GM12892 (cell line): ENCODE results near the gene KLC1.
"Not testable (repeated sequence)": the region's sequence is repeated elsewhere in the genome, so short reads cannot be mapped to it uniquely, and the experiment has no call there.

Source experiments
- DNase-seq: peaks from one replicate; pipeline ENCODE4 v3.0.0; 2011; ENCODE audit not compliant: insufficient read length
- FAIRE-seq: peaks from 2 replicates; lab custom pipeline; 2011; peaks lifted over from hg19 to GRCh38; lab: Jason Lieb, UNC
- POLR2A ChIP-seq: IDR thresholded peaks from 2 replicates; pipeline ENCODE4 v1.6.1; 2011; ENCODE audit warnings: low read depth, low read length, control low read depth
- POLR2AphosphoS5 ChIP-seq: IDR thresholded peaks from 2 replicates; pipeline ENCODE4 v1.6.1; 2011; ENCODE audit warnings: low read depth, low read length, control low read depth
- TAF1 ChIP-seq: IDR thresholded peaks from 2 replicates; pipeline ENCODE4 v1.6.1; 2011; ENCODE audit warnings: low read depth, mild to moderate bottlenecking, control low read depth, low read length, borderline replicate concordance

Gene KLC1

GRCh38 chr14:103688906-103689902 lies 60.2 kb downstream of the KLC1 start:
- DNase-seq, result no peak
- TF ChIP-seq TAF1 (no peak), POLR2A (no peak)
- FAIRE-seq, result peak; percentile 21

DNA sequence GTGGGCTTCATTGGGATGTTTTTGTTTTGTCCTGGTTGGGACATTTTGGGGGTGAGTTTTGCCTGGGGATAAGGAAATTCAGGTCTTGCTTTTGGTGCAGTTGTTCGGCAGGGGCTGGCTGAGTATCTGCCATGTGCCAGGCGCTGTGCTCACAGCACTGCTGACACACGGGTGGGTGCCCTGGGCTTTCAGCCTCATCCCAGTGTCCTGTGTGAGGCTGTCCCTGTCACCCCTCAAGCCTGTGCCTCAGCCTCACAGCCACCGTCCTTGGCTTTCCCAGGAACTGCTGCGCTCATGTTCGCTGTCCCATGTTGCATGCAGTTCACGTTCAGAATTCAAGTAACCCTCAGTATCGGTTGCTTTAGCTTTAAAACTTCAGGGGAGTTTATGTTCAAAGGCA lies 61.3 kb downstream of the KLC1 start:
- FAIRE-seq, result peak; percentile 65
- TF ChIP-seq POLR2A, result no peak
- no peak for TF ChIP-seq POLR2AphosphoS5
- TF ChIP-seq TAF1, result no peak
- no peak for DNase-seq

DNA sequence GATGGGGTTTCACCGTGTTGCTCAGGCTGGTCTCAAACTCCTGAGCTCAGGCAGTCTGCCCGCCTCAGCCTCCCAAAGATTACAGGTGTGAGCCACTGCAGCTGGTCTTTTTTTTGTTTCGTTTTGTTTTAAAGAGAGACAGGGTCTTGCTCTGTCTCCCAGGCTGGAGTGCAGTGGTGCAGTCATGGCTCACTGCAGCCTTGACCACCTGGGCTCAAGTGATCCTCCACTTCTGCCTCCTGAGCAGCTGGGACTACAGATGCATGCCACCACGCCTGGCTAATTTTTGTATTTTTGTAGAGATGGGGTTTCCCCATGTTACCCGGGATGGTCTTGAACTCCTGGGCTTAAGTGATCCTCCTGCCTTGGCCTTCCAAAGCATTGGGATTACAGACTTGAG lies 62.6 kb downstream of the KLC1 start:
- not testable (repeated sequence) for FAIRE-seq, DNase-seq

GRCh38 chr14:103692159-103692558 lies 63.1 kb downstream of the KLC1 start:
- FAIRE-seq, result no peak
- DNase-seq, result no peak
- no peak for TF ChIP-seq POLR2A
- TF ChIP-seq POLR2AphosphoS5, result no peak
- TF ChIP-seq TAF1, result no peak

GRCh38 chr14:103692871-103693270 lies 63.9 kb downstream of the KLC1 start:
- DNase-seq, result no peak
- no peak for TF ChIP-seq POLR2AphosphoS5
- TF ChIP-seq POLR2A, result no peak
- no peak for TF ChIP-seq TAF1
- no peak for FAIRE-seq

GRCh38 chr14:103693515-103693914 lies 64.5 kb downstream of the KLC1 start:
- TF ChIP-seq POLR2AphosphoS5, result no peak
- no peak for DNase-seq
- no peak for FAIRE-seq

DNA sequence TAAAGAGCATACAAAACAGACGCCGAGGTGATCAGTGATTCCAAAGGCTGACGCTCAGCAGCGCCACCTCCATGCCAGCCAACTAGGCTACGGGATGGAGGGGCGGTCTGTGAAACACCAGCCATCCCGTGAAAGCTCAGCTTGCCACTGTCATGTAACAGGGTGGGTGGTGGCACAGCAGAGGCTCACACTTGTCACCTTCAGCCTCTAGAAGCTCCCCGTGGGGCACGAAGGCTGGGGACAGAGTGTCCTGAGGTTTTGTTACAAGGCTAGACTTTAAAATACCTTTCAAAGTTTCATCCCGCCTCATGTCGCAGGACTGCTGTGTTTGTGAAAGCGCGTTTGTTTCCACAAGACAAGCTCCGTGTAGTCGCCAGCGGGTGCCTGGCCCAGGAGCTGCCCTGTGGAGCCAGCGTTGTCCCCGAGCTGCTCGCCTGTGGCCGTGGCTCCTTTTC lies 65.6 kb downstream of the KLC1 start:
- TF ChIP-seq TAF1 (no peak), POLR2AphosphoS5 (0 out of 2 replicates have a peak, but pooled peaks have one; percentile 28)
- FAIRE-seq, result no peak

GRCh38 chr14:103695296-103696069 lies 66.5 kb downstream of the KLC1 start:
- TF ChIP-seq POLR2A (no peak), TAF1 (no peak), POLR2AphosphoS5 (no peak)
- no peak for FAIRE-seq
- DNase-seq, result no peak

More for the DNA sequence above, 65.6 kb downstream of the KLC1 start:
- DNase-seq, result no peak

GRCh38 chr14:103696070-103696402 lies 67.0 kb downstream of the KLC1 start:
- FAIRE-seq (no peak), DNase-seq (no peak)
- TF ChIP-seq POLR2AphosphoS5, result no peak

GRCh38 chr14:103696466-103697071 lies 67.6 kb downstream of the KLC1 start:
- no peak for TF ChIP-seq POLR2A
- TF ChIP-seq TAF1, result no peak
- no peak for TF ChIP-seq POLR2AphosphoS5
- DNase-seq, result no peak
- FAIRE-seq, result no peak

GRCh38 chr14:103697206-103697602 lies 68.2 kb downstream of the KLC1 start:
- no peak for TF ChIP-seq POLR2A
- TF ChIP-seq TAF1, result no peak
- no peak for TF ChIP-seq POLR2AphosphoS5
- DNase-seq (no peak), FAIRE-seq (no peak)

DNA sequence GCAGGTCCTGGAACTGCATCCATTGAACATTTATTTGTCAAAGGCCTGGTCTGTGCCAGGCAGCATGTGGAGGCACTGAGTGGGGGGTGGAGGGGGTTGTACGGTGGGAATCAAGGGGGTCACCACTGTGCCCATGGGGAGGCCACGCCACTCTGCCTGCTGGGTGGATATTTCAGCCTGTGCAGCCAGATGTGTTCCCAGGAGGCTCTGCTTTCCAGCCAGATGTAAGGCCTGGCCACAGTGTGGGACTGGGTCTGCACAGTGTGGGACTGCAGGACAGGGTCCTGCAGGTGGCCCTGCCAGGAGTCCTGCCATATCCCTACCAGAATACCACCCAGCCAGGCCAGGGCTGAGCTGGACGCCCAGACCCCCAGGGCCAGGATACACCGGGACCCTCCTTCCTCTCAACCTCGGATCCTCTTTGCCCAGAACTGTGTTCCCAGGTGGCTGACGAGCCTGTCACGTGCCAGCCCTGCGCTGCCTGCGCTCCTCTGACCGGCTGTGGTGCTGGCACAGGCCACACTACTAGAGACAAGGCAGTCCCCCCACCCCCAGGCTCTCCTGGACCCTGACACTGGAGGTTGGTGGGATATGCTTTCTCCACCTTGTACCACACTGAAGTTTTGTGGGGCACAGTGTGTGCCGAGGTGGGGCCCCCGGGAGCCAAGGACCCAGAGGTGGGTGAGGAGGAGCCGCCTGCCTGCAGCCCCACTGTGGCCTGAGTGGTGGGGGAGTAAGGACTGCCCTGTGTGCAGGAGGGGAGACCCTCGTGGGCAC lies 68.8 kb downstream of the KLC1 start:
- TF ChIP-seq TAF1 (no peak), POLR2A (peak; percentile 55; the same call in 1 of the 2 replicates), POLR2AphosphoS5 (no peak)
- no peak for FAIRE-seq
- DNase-seq, result no peak
